Measurements from ENCODE around the gene NMD3.

Gene NMD3

GRCh38 chr3:161291191-161291901 lies 70.2 kb downstream of the NMD3 start:
- H3K4me1 Mint-ChIP-seq, result no peaks in the 10 kb centered on the region
- no peaks in the 10 kb centered on the region for H3K36me3 Mint-ChIP-seq (ENCODE audit: low read depth)
- no peaks in the 10 kb centered on the region for H3K27me3 Mint-ChIP-seq (ENCODE audit: low read depth, poor library complexity)
- no peak for DNase-seq
- TF ChIP-seq CTCF (IDR thresholded peaks at IDR 0.05), result no peak
- no peak overlapping the region for H3K4me3 Mint-ChIP-seq
- peaks cover 5% of the 10 kb centered on the region for H3K9me3 Mint-ChIP-seq
- H3K27ac Mint-ChIP-seq, result no peak overlapping the region

- H3K4me1 Mint-ChIP-seq, result no peaks in the 10 kb centered on the region
- H3K9me3 Mint-ChIP-seq, result peaks cover 19% of the 10 kb centered on the region
- DNase-seq, result no peak
- H3K27ac Mint-ChIP-seq, result no peak overlapping the region
- peaks cover 5% of the 10 kb centered on the region for H3K36me3 Mint-ChIP-seq (ENCODE audit: low read depth)
- no peak for TF ChIP-seq CTCF (IDR thresholded peaks at IDR 0.05)
- H3K4me3 Mint-ChIP-seq, result no peak overlapping the region
- H3K27me3 Mint-ChIP-seq (ENCODE audit: low read depth, poor library complexity), result no peaks in the 10 kb centered on the region
These were observed 72.3 kb downstream of the NMD3 start for GRCh38 chr3:161293381-161293780.

- Mint-ChIP-seq H3K9me3 (peaks cover 29% of the 10 kb centered on the region), H3K4me1 (no peaks in the 10 kb centered on the region), H3K36me3 (ENCODE audit: low read depth) (peaks cover 14% of the 10 kb centered on the region), H3K4me3 (no peak overlapping the region), H3K27ac (no peak overlapping the region), H3K27me3 (ENCODE audit: low read depth, poor library complexity) (peaks cover 3% of the 10 kb centered on the region)
- DNase-seq, result no peak
- no peak for TF ChIP-seq CTCF (IDR thresholded peaks at IDR 0.05)
These were observed 74.2 kb downstream of the NMD3 start for GRCh38 chr3:161295325-161295724.

GRCh38 chr3:161296814-161297213 lies 75.7 kb downstream of the NMD3 start:
- Mint-ChIP-seq H3K4me1 (no peaks in the 10 kb centered on the region), H3K36me3 (ENCODE audit: low read depth) (peaks cover 14% of the 10 kb centered on the region), H3K27ac (no peak overlapping the region), H3K4me3 (no peak overlapping the region), H3K27me3 (ENCODE audit: low read depth, poor library complexity) (peaks cover 3% of the 10 kb centered on the region), H3K9me3 (peaks cover 29% of the 10 kb centered on the region)
- TF ChIP-seq CTCF (IDR thresholded peaks at IDR 0.05), result no peak
- DNase-seq, result no peak

All from nephron progenitor cell (in vitro differentiated cells).